OCI-LY7 (cell line): ENCODE measurements around the gene EFCAB5. TPM values are rescaled to one million over a fixed set of nuclear protein-coding genes. Genes with fewer than 3 reads are reported as not detected.
"Not testable (repeated sequence)": the region's sequence is repeated elsewhere in the genome, so short reads cannot be mapped to it uniquely, and the experiment has no call there.

ENCODE experiments used
- BruUV-seq: library from RNA; stranded (reverse); fragments of 400-500 nt; replicated peaks from 2 replicates; lab custom pipeline; 2021; lab: Mats Ljungman, UMichigan
- CTCF ChIA-PET: fragments of 300-600 bp; sonication (Branson Sonifier 250); formaldehyde crosslinking; loops from one replicate; lab custom pipeline; 2022; ENCODE audit warnings: antibody characterized with exemption; ENCODE audit not compliant: unreplicated experiment; lab: Charles Lee
- POLR2A ChIA-PET: fragments of 300-600 bp; sonication (Branson Sonifier 250); formaldehyde crosslinking; loops from one replicate; lab custom pipeline; 2022; ENCODE audit warnings: antibody characterized with exemption; lab: Charles Lee
- DNase-seq: peaks from one replicate; pipeline ENCODE4 v3.0.0-alpha.2; 2015; ENCODE audit warnings: low spot score
- H2AFZ ChIP-seq: fragments of 200-600 bp; sonication (generic), shearing (Covaris generic); 2 replicates; pipeline ENCODE4 v1.6.1; 2014; ENCODE audit warnings: mild to moderate bottlenecking, antibody characterized with exemption, low read length, moderate library complexity
- H3K27ac ChIP-seq: fragments of 200-600 bp; sonication (generic); 2 replicates; pipeline ENCODE4 v1.5.1; 2014; ENCODE audit warnings: mixed run types, low read depth, mild to moderate bottlenecking, moderate library complexity, low read length, inconsistent platforms; ENCODE audit not compliant: poor library complexity, severe bottlenecking
- H3K36me3 ChIP-seq: fragments of 200-600 bp; sonication (generic); 2 replicates; pipeline ENCODE4 v1.6.1; 2014; ENCODE audit warnings: mild to moderate bottlenecking, antibody characterized with exemption, low read length, moderate library complexity, mixed read lengths; ENCODE audit not compliant: insufficient read depth
- H3K4me1 ChIP-seq: fragments of 200-600 bp; sonication (generic); 2 replicates; pipeline ENCODE4 v1.5.1; 2014; ENCODE audit warnings: mild to moderate bottlenecking, low read length; ENCODE audit not compliant: insufficient read depth, poor library complexity, severe bottlenecking
- H3K4me2 ChIP-seq: fragments of 200-600 bp; sonication (generic); 2 replicates; pipeline ENCODE4 v1.6.1; 2014; ENCODE audit warnings: mild to moderate bottlenecking, low read length
- H3K4me3 ChIP-seq: fragments of 200-600 bp; sonication (generic); 2 replicates; pipeline ENCODE4 v1.5.1; 2014; ENCODE audit warnings: mild to moderate bottlenecking, low read depth, low read length; ENCODE audit not compliant: poor library complexity, severe bottlenecking
- H3K79me2 ChIP-seq: fragments of 200-600 bp; sonication (generic); 2 replicates; pipeline ENCODE4 v1.6.1; 2016; ENCODE audit warnings: low read depth, mild to moderate bottlenecking, low read length, moderate library complexity, mixed read lengths; ENCODE audit not compliant: insufficient read depth
- H3K9me2 ChIP-seq: fragments of 200-600 bp; sonication (generic); 2 replicates; pipeline ENCODE4 v1.6.1; 2016; ENCODE audit warnings: mild to moderate bottlenecking, low read length, mixed read lengths; ENCODE audit not compliant: insufficient read depth
- H3K9me3 ChIP-seq: fragments of 200-600 bp; sonication (generic); 2 replicates; pipeline ENCODE4 v1.6.1; 2014; ENCODE audit warnings: mild to moderate bottlenecking, mixed run types, low read length, mixed read lengths
- H4K20me1 ChIP-seq: fragments of 200-600 bp; sonication (generic); 2 replicates; pipeline ENCODE4 v1.6.1; 2014; ENCODE audit warnings: mild to moderate bottlenecking, antibody characterized with exemption, low read length, moderate library complexity, mixed read lengths; ENCODE audit not compliant: insufficient read depth
- CTCF ChIP-seq: fragments of 200-600 bp; sonication (generic); conservative IDR thresholded peaks from 2 replicates; pipeline ENCODE4 v1.5.1; 2014; ENCODE audit warnings: mild to moderate bottlenecking, antibody characterized with exemption, low read length, moderate library complexity, mixed read lengths
- EZH2phosphoT487 ChIP-seq: fragments of 200-600 bp; sonication (generic); IDR thresholded peaks from 2 replicates; pipeline ENCODE4 v1.6.1; 2018; ENCODE audit warnings: low read depth, borderline replicate concordance, mild to moderate bottlenecking, mixed run types, antibody characterized with exemption, low read length, moderate library complexity, mixed read lengths
- intact Hi-C: fragments of 100-400 bp; cut with micrococcal nuclease; formaldehyde crosslinking; loops from one replicate; pipeline ENCODE4 v1.10.0; 2022; ENCODE audit not compliant: unreplicated experiment
- total RNA-seq, 2 experiments: library from RNA; depleted of rRNA in 1 of 2; stranded (reverse); fragments of >200 nt in 1 of 2; shearing (Covaris generic) in 1 of 2; gene quantifications; 2 replicates each; pipeline ENCODE4 v1.2.3, GENCODE V29; 2014 to 2022

The EFCAB5 gene
- total RNA-seq, 2 experiments from 2014 or later: 1.9 to 2.2 TPM

- H4K20me1 ChIP-seq, intact Hi-C loops, H3K79me2 ChIP-seq, H3K36me3 ChIP-seq, H3K4me3 ChIP-seq, H3K9me2 ChIP-seq, H3K4me1 ChIP-seq, POLR2A ChIA-PET, BruUV-seq, H3K4me2 ChIP-seq, H3K9me3 ChIP-seq, H2AFZ ChIP-seq, H3K27ac ChIP-seq, CTCF ChIA-PET: not testable (repeated sequence)
- peak; percentile 10 for DNase-seq
- TF ChIP-seq CTCF: peak; percentile 46; the same call in 1 of the 2 replicates
These were observed 70.5 kb downstream of the EFCAB5 start for GRCh38 chr17:30011934-30012333.

GRCh38 chr17:30021708-30022317 lies 80.4 kb downstream of the EFCAB5 start:
- TF ChIP-seq EZH2phosphoT487: no peak
- TF ChIP-seq CTCF: peak; percentile 99
- BruUV-seq: no TSS peak
- Histone ChIP-seq H3K79me2 (no peaks in the 10 kb centered on the region), H3K4me1 (no peaks in the 10 kb centered on the region), H3K36me3 (no peaks in the 10 kb centered on the region), H3K4me2 (no peak overlapping the region), H3K9me3 (no peaks in the 10 kb centered on the region), H3K27ac (no peak overlapping the region), H3K4me3 (no peak overlapping the region), H2AFZ (no peak overlapping the region), H3K9me2 (no peaks in the 10 kb centered on the region), H4K20me1 (no peaks in the 10 kb centered on the region)
- DNase-seq: peak; percentile 67
- POLR2A ChIA-PET: no interaction called here
- CTCF ChIA-PET: no interaction called here
- intact Hi-C loops: loop anchor here (1.0 to 5.0 kb wide), 4 partner anchors 90 to 405 kb away; partner anchors contain the start of gene SSH2

GRCh38 chr17:30025325-30025724 lies 83.9 kb downstream of the EFCAB5 start:
- H3K9me3 ChIP-seq, BruUV-seq, H4K20me1 ChIP-seq, H3K4me2 ChIP-seq, DNase-seq, H3K36me3 ChIP-seq, CTCF ChIA-PET, H3K27ac ChIP-seq, POLR2A ChIA-PET, intact Hi-C loops, H3K4me1 ChIP-seq, H3K4me3 ChIP-seq, H2AFZ ChIP-seq, H3K9me2 ChIP-seq, H3K79me2 ChIP-seq: not testable (repeated sequence)
